Ovary (tissue), 9 donors: ENCODE data around the gene JARID2. TPM values are rescaled to one million over a fixed set of nuclear protein-coding genes. Genes with fewer than 3 reads are reported as not detected.
"Not testable (repeated sequence)": the region's sequence is repeated elsewhere in the genome, so short reads cannot be mapped to it uniquely, and the experiment has no call there.

ENCODE experiments used
- DNase-seq, 5 donors: peaks; one replicate each; pipeline ENCODE4 v3.0.0-alpha.2; 2019 to 2020
- H3K27ac ChIP-seq, 2 donors: fragments of 200-600 bp; one replicate each; pipeline versions ENCODE4 v1.5.1 to v1.8.0; 2019 to 2022
- H3K27me3 ChIP-seq: fragments of 200-600 bp; one replicate; pipeline ENCODE4 v1.8.0; 2022
- H3K36me3 ChIP-seq: fragments of 200-600 bp; sonication (generic); one replicate; pipeline ENCODE4 v1.5.1; 2019
- H3K4me1 ChIP-seq: one replicate; pipeline ENCODE4 v1.8.1; 2013; ENCODE audit warnings: mild to moderate bottlenecking, moderate library complexity; ENCODE audit not compliant: insufficient read depth
- H3K4me3 ChIP-seq: fragments of 200-600 bp; sonication (generic); one replicate; pipeline ENCODE4 v1.5.1; 2017
- H3K9me3 ChIP-seq, 2 donors: fragments of 200-600 bp in 1 of 2; sonication (generic) in 1 of 2; one replicate each; pipeline versions ENCODE4 v1.5.1 to v1.8.1; 2013 to 2019; ENCODE audit warnings: mild to moderate bottlenecking in 1 of 2, moderate library complexity in 1 of 2
- EP300 ChIP-seq: sonication (generic); formaldehyde crosslinking; IDR thresholded peaks from one replicate; pipeline ENCODE4 v1.6.1; 2017; ENCODE audit warnings: antibody characterized with exemption
- POLR2A ChIP-seq: fragments of 450-650 bp; IDR thresholded peaks from one replicate; pipeline ENCODE4 v1.6.1; 2017; ENCODE audit warnings: antibody characterized with exemption, mild to moderate bottlenecking, moderate library complexity
- WGBS, 3 donors: extraction: QIAGEN DNeasy Blood & Tissue Kit in 1 of 3; methylation state at CpG; one replicate each; pipeline versions ENCODE4 v1.1.5 to v1.1.7; 2013 to 2017; 5-methylcytosine and 5-hydroxymethylcytosine counted together
- intact Hi-C, 4 donors: fragments of 100-400 bp; cut with DNase I; formaldehyde crosslinking; loops; one replicate each; pipeline versions ENCODE4 v1.11.0 to v1.15.1; 2022 to 2023
- polyA plus RNA-seq, 2 donors: library from polyadenylated mRNA; stranded (reverse); fragments of 200-250 nt in 1 of 2; fragments of 350-450 nt in 1 of 2; fragmentation: Illumina TruSeq in 1 of 2; extraction: RNeasy Lipid Tissue Mini Kit (QIAGEN cat#74804) in 1 of 2; gene quantifications; one replicate each; pipeline ENCODE4 v1.2.3, GENCODE V29; 2013 to 2014
- total RNA-seq, 7 donors: library from RNA; depleted of rRNA in 2 of 7; stranded (reverse); fragments of >200 nt in 2 of 7; fragmentation: NEBNext Ultra II Directional in 3 of 7; extraction: Animal tissue kit (Norgen Biotek cat#: 25700) in 3 of 7; gene quantifications; one replicate each; pipeline versions ENCODE4 v1.1.0 to v1.2.4, GENCODE V29; 2016 to 2023
- TF ChIP-seq, protein P1 (sequence below), 3 donors: fragments of 450-650 bp in 2 of 3; fragments of 200-600 bp in 1 of 3; IDR thresholded peaks; one replicate each; pipeline versions ENCODE4 v1.5.1 to v1.8.0; 2016 to 2022; ENCODE audit warnings: antibody characterized with exemption in 3 of 3, mild to moderate bottlenecking in 1 of 3
- donor health status: DM: no; HTN: no; CAD: no; lungs with moderate emphysema.
- donor health status: DM: no; HTN: no; CAD: no.
- donor health status: Bipolar disorder and iron deficiency.
- donor health status: DM: yes; HTN: yes; CAD: no.
- donor health status: DM: no; HTN: no; CAD: no.
- donor health status: DM: yes; HTN: yes; CAD: no.

Gene JARID2
- total and polyA plus RNA-seq, 9 donors: 4.5 to 17.4 (median 8.7) TPM

DNA sequence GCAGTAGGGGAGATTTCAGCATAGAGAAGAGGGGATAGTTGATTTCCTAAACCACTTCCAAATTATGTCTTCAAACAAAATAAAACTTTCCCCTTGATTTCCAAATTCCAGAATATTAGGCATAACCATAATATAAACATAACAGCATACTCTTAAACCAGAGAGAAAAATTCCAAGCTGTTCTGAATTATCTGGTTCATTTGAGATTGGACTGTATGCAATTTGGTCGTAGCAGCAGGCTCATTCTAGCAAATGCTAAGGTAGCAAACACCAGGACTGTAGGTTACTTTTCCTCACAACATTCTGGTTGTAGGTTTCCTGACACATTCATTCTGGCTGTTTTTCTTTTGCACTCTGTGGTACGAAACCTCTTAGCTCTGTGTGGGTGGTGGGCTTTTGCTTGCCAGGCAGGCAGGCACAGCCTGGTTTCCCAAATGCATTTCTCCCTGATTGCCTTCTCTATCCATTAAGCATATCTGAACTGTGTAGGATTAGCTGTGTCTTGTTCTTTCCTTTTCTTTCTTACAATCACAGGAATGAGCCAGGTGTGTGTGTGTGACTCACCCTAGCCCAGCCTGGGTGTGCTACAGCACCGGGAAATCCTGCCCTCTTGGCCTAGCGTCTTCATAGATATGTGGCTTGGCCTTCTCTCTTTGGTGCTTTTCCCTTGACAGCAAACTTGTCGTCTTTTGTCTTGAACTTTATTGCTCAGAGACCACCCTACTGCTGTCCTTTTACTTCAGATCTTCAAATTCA is 77.1 kb downstream of the JARID2 start:
- Histone ChIP-seq H3K4me1 (peaks cover 8% of the 10 kb centered on the region), H3K36me3 (no peaks in the 10 kb centered on the region), H3K9me3 (no peaks in the 10 kb centered on the region), H3K27me3 (no peaks in the 10 kb centered on the region), H3K4me3 (no peak overlapping the region), H3K27ac (no peak overlapping the region)
- WGBS, 3 donors: 39 to 62% (median 50%) methylated on average over 5 of the region's 5 CpGs
- TF ChIP-seq EP300: no peak
- intact Hi-C loops: no loop called here
- DNase-seq: no peak

DNA sequence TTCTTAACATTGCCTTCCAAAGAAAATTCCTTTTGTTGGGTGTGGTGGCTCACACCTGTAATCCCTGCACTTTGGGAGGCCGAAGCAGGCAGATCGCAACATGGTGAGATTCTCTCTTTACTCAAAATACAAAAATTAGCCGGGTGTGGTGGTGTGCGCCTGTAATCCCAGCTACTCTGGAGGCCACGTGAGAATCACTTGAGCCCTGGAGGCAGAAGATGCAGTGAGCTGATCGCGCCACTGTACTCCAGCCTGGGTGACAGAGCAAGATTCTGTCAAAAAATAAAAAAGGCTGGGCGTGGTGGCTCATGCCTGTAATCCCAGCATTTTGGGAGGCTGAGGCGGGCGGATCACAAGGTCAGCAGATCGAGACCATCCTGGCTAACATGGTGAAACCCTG is 77.7 kb downstream of the JARID2 start:
- H3K4me1 ChIP-seq, intact Hi-C loops, H3K27me3 ChIP-seq, H3K4me3 ChIP-seq, H3K27ac ChIP-seq, H3K36me3 ChIP-seq, H3K9me3 ChIP-seq, DNase-seq: not testable (repeated sequence)
- 97 to 99% (median 97%) methylated on average over 11 of the region's 11 CpGs for WGBS, 3 donors

DNA sequence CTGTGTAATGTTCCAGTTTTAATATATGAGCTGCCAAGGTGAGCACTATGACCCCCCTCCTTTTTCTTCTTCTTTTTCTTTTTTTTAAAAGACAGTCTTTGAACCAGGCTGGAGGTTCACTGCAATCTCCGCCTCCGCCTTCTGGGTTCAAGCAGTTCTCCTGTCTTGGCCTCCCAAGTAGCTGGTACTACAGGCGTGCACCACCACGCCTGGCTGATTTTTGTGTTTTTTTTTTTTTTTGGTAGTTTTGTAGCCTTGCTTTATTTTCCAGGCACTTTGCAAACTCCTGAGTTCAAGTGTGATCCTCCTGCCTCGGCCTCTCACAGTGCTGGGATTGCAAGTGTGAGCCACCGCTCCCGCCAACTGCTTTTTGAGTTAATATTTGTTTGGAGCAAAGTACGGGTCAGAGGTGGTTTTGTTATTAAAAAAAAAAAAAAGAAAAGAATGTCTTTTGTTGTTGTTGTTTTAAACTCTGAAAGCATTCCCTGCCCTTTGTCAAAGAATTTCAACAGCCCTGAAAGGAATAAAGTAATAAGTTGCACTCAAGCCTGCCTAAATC is 78.6 kb downstream of the JARID2 start:
- WGBS, 3 donors: 72 to 85% (median 81%) methylated on average over 8 of the region's 8 CpGs
- no peak overlapping the region for H3K27ac ChIP-seq
- H3K36me3 ChIP-seq: no peaks in the 10 kb centered on the region
- no peak for TF ChIP-seq POLR2A
- TF ChIP-seq, protein P1, sequence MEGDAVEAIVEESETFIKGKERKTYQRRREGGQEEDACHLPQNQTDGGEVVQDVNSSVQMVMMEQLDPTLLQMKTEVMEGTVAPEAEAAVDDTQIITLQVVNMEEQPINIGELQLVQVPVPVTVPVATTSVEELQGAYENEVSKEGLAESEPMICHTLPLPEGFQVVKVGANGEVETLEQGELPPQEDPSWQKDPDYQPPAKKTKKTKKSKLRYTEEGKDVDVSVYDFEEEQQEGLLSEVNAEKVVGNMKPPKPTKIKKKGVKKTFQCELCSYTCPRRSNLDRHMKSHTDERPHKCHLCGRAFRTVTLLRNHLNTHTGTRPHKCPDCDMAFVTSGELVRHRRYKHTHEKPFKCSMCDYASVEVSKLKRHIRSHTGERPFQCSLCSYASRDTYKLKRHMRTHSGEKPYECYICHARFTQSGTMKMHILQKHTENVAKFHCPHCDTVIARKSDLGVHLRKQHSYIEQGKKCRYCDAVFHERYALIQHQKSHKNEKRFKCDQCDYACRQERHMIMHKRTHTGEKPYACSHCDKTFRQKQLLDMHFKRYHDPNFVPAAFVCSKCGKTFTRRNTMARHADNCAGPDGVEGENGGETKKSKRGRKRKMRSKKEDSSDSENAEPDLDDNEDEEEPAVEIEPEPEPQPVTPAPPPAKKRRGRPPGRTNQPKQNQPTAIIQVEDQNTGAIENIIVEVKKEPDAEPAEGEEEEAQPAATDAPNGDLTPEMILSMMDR (IDR thresholded peaks at IDR 0.05): no peak
- TF ChIP-seq EP300: no peak
- H3K27me3 ChIP-seq: no peaks in the 10 kb centered on the region
- no peak overlapping the region for H3K4me3 ChIP-seq
- no peak for DNase-seq
- intact Hi-C loops: no loop called here
- peaks cover 10% of the 10 kb centered on the region for H3K4me1 ChIP-seq
- H3K9me3 ChIP-seq: no peaks in the 10 kb centered on the region

DNA sequence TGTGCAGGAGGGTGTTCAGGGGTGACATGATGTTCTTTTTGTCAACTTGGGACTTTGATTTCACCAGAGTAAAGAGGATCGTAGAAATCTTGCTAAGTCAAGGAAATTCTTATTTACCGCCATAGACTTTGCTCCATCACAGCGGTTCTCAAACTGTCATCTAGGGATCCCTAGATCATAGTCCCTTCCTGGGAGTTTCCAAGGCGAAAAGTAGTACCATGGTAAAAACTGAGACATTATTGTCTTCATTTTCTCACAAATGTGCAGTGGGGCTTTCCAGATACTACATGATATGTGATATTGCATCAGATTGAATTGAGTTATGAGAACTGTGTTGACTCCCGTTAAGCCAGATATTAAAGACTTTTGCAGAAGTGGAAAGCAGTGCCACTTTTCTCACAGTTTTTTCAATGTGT is 79.7 kb downstream of the JARID2 start:
- 78 to 96% (median 95%) methylated on average over 5 of the region's 5 CpGs for WGBS, 3 donors

DNA sequence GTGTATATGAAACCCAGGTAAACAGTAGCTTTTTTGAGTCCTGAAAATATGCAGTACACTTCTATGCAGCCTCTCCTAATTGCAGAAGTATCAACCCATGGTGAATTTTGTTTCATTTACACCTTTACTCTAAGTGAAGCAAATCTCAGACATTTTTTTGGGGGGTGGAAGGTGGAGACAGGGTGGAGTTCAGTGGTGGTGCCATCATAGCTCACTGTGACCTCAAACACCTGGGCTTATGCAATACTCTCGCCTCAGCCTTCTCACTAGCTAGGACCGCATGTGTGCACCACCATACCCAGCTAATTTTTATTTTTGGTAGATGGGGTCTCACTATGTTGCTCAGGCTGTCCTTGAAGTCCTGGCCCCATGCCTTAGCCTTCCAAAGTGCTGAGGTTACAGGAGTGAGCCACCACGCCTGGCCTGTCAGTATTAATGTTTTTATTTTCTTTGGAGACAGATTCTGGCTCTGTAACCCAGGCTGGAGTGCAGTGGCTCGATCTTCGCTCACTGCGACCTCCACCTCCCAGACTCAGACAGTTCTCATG is 80.3 kb downstream of the JARID2 start:
- H3K4me1 ChIP-seq: peaks cover 15% of the 10 kb centered on the region
- intact Hi-C loops: no loop called here

More for the DNA sequence above, 79.7 kb downstream of the JARID2 start:
- intact Hi-C loops: no loop called here
- no peaks in the 10 kb centered on the region for H3K9me3 ChIP-seq
- H3K27me3 ChIP-seq: no peaks in the 10 kb centered on the region
- no peak for DNase-seq
- TF ChIP-seq EP300: no peak
- TF ChIP-seq, protein P1 (IDR thresholded peaks at IDR 0.05): no peak
- TF ChIP-seq POLR2A: no peak
- H3K4me3 ChIP-seq: no peak overlapping the region
- no peaks in the 10 kb centered on the region for H3K36me3 ChIP-seq
- H3K4me1 ChIP-seq: peaks cover 12% of the 10 kb centered on the region
- H3K27ac ChIP-seq: no peak overlapping the region

More for the DNA sequence above, 80.3 kb downstream of the JARID2 start:
- no peak for TF ChIP-seq POLR2A
- TF ChIP-seq, protein P1 (IDR thresholded peaks at IDR 0.05): no peak
- no peak for TF ChIP-seq EP300
- H3K9me3 ChIP-seq: no peaks in the 10 kb centered on the region
- H3K27ac ChIP-seq: no peak overlapping the region
- DNase-seq: no peak
- 68 to 90% (median 82%) methylated on average over 6 of the region's 6 CpGs for WGBS, 3 donors
- H3K4me3 ChIP-seq: no peak overlapping the region
- no peaks in the 10 kb centered on the region for H3K27me3 ChIP-seq
- H3K36me3 ChIP-seq: no peaks in the 10 kb centered on the region
